ENCODE measurements around the gene ADAM22.

DNA sequence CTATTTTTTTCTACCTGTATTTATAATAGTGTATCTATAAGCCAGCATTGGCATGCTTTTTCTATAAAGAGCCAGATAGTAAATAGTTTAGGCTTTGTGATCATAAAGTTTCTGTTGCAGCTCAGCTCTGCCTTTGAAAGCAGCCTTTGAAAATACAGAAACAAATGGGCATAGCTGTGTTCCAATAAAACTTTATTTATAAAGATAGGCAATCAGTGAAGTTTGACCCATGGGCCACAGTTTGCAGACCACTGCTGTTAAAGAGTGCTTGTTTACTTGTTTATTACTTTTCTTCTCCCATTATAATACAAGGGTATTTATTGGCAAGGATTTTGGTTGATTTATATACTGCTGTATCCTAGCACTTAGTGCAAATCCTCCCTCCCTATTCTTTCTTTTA is 213.3 kb downstream of the ADAM22 start:
- TF ChIP-seq NRF1 (IDR thresholded peaks at IDR 0.05; ENCODE audit: low read depth, low read length): no peak
- TF ChIP-seq, protein P1, sequence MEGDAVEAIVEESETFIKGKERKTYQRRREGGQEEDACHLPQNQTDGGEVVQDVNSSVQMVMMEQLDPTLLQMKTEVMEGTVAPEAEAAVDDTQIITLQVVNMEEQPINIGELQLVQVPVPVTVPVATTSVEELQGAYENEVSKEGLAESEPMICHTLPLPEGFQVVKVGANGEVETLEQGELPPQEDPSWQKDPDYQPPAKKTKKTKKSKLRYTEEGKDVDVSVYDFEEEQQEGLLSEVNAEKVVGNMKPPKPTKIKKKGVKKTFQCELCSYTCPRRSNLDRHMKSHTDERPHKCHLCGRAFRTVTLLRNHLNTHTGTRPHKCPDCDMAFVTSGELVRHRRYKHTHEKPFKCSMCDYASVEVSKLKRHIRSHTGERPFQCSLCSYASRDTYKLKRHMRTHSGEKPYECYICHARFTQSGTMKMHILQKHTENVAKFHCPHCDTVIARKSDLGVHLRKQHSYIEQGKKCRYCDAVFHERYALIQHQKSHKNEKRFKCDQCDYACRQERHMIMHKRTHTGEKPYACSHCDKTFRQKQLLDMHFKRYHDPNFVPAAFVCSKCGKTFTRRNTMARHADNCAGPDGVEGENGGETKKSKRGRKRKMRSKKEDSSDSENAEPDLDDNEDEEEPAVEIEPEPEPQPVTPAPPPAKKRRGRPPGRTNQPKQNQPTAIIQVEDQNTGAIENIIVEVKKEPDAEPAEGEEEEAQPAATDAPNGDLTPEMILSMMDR (IDR thresholded peaks at IDR 0.05): no peak
- no peak for TF ChIP-seq FOXJ3 (CRISPR knock-in tag; IDR thresholded peaks at IDR 0.05)
- TF ChIP-seq MXI1 (IDR thresholded peaks at IDR 0.05; ENCODE audit: low read depth, low read length): no peak
- no peak for TF ChIP-seq GATA2 (CRISPR knock-in tag; IDR thresholded peaks at IDR 0.05)
- TF ChIP-seq RFX5 (IDR thresholded peaks at IDR 0.05; ENCODE audit: low read length): no peak
- TF ChIP-seq RXRA (IDR thresholded peaks at IDR 0.05; ENCODE audit: borderline replicate concordance, low read depth): no peak
- no peak for TF ChIP-seq SIN3A (IDR thresholded peaks at IDR 0.05; ENCODE audit: borderline replicate concordance, low read depth, low read length)

Data from SK-N-SH (cell line).